Liver (tissue), 9 donors: ENCODE results near the gene MMP25. TPM values are rescaled to one million over a fixed set of nuclear protein-coding genes. Genes with fewer than 3 reads are reported as not detected.

Experiments used
- DNase-seq: peaks from one replicate; pipeline ENCODE4 v3.0.0-alpha.2; 2017; ENCODE audit warnings: low spot score
- H3K27ac ChIP-seq, 2 donors: one replicate each; pipeline ENCODE4 v1.7.0; 2013; ENCODE audit warnings: inconsistent platforms in 2 of 2, low read length in 2 of 2, control low read depth in 1 of 2, low read depth in 1 of 2, mild to moderate bottlenecking in 1 of 2
- H3K27me3 ChIP-seq, 4 donors: one replicate each; pipeline versions ENCODE4 v1.6.1 to v1.7.0; 2013; ENCODE audit warnings: low read length in 3 of 4, inconsistent platforms in 1 of 4, mild to moderate bottlenecking in 1 of 4, moderate library complexity in 1 of 4; ENCODE audit not compliant: control insufficient read depth in 4 of 4, insufficient read depth in 4 of 4
- H3K36me3 ChIP-seq, 4 donors: one replicate each; pipeline versions ENCODE4 v1.6.1 to v1.7.0; 2013; ENCODE audit warnings: low read length in 3 of 4, mild to moderate bottlenecking in 3 of 4, low read depth in 1 of 4, moderate library complexity in 1 of 4; ENCODE audit not compliant: control insufficient read depth in 4 of 4, insufficient read depth in 3 of 4
- H3K4me1 ChIP-seq, 4 donors: one replicate each; pipeline versions ENCODE4 v1.6.1 to v1.7.0; 2013; ENCODE audit warnings: low read length in 3 of 4, mild to moderate bottlenecking in 3 of 4, moderate library complexity in 1 of 4; ENCODE audit not compliant: control insufficient read depth in 4 of 4, insufficient read depth in 4 of 4
- H3K4me3 ChIP-seq, 3 donors: one replicate each; pipeline versions ENCODE4 v1.6.1 to v1.7.0; 2013; ENCODE audit warnings: low read length in 3 of 3, control low read depth in 1 of 3, low read depth in 1 of 3, mild to moderate bottlenecking in 1 of 3
- H3K9ac ChIP-seq, 2 donors: one replicate each; pipeline ENCODE4 v1.7.0; 2013; ENCODE audit warnings: low read length in 2 of 2, mild to moderate bottlenecking in 2 of 2, moderate library complexity in 2 of 2, control low read depth in 1 of 2, low read depth in 1 of 2
- H3K9me3 ChIP-seq, 4 donors: one replicate each; pipeline versions ENCODE4 v1.6.1 to v1.7.0; 2013; ENCODE audit warnings: low read length in 3 of 4; ENCODE audit not compliant: control insufficient read depth in 4 of 4
- EGR1 ChIP-seq, 2 donors: IDR thresholded peaks; 2 replicates each; pipeline ENCODE4 v1.6.1; 2016 to 2018; ENCODE audit warnings: antibody characterized with exemption in 2 of 2, low read depth in 2 of 2
- FOXA1 ChIP-seq: IDR thresholded peaks from 2 replicates; pipeline ENCODE4 v1.6.1; 2016; ENCODE audit warnings: antibody characterized with exemption
- GABPA ChIP-seq, 2 donors: IDR thresholded peaks in 1 of 2; conservative IDR thresholded peaks in 1 of 2; 2 replicates each; pipeline ENCODE4 v1.6.1; 2016; ENCODE audit warnings: antibody characterized with exemption in 2 of 2, mild to moderate bottlenecking in 1 of 2, moderate library complexity in 1 of 2
- HNF4A ChIP-seq, 2 donors: conservative IDR thresholded peaks; 2 replicates each; pipeline ENCODE4 v1.6.1; 2016; ENCODE audit warnings: antibody characterized with exemption in 2 of 2, mild to moderate bottlenecking in 2 of 2
- HNF4G ChIP-seq: IDR thresholded peaks from 2 replicates; pipeline ENCODE4 v1.6.1; 2016; ENCODE audit warnings: antibody characterized with exemption
- JUND ChIP-seq, 2 donors: IDR thresholded peaks; 2 replicates each; pipeline ENCODE4 v1.6.1; 2016; ENCODE audit warnings: antibody characterized with exemption in 2 of 2
- NR2F2 ChIP-seq: IDR thresholded peaks from 2 replicates; pipeline ENCODE4 v1.6.1; 2016; ENCODE audit warnings: antibody characterized with exemption
- RAD21 ChIP-seq, 2 donors: IDR thresholded peaks; 2 replicates each; pipeline ENCODE4 v1.6.1; 2016; ENCODE audit warnings: antibody characterized with exemption in 2 of 2, mild to moderate bottlenecking in 2 of 2
- RXRA ChIP-seq, 2 donors: IDR thresholded peaks; 2 replicates each; pipeline ENCODE4 v1.6.1; 2017 to 2018; ENCODE audit warnings: antibody characterized with exemption in 2 of 2, mild to moderate bottlenecking in 1 of 2
- SP1 ChIP-seq: IDR thresholded peaks from 2 replicates; pipeline ENCODE4 v1.6.1; 2018; ENCODE audit warnings: antibody characterized with exemption, mild to moderate bottlenecking
- TAF1 ChIP-seq: conservative IDR thresholded peaks from 2 replicates; pipeline ENCODE4 v1.6.1; 2016; ENCODE audit warnings: antibody characterized with exemption, mild to moderate bottlenecking
- YY1 ChIP-seq: IDR thresholded peaks from 2 replicates; pipeline ENCODE4 v1.6.1; 2016; ENCODE audit warnings: antibody characterized with exemption, mild to moderate bottlenecking
- WGBS: extraction: QIAGEN DNeasy Blood & Tissue Kit; methylation state at CpG from one replicate; pipeline ENCODE4 v1.1.7; 2013; 5-methylcytosine and 5-hydroxymethylcytosine counted together
- polyA plus RNA-seq, 2 donors: library from polyadenylated mRNA; stranded (reverse) in 1 of 2; unstranded in 1 of 2; fragments of 200-250 nt in 1 of 2; fragments of >200 nt in 1 of 2; fragmentation: Nextera tagmentation in 1 of 2; extraction: Ambion mirVana in 1 of 2; gene quantifications; one replicate each; pipeline versions ENCODE4 v1.2.1 to v1.2.3, GENCODE V29; 2013 to 2015
- total RNA-seq, 2 donors: library from RNA; depleted of rRNA; stranded (reverse); fragments of >200 nt; gene quantifications; one replicate each; pipeline ENCODE4 v1.2.3, GENCODE V29; 2014
- TF ChIP-seq, protein P1 (sequence below): IDR thresholded peaks from 2 replicates; pipeline ENCODE4 v1.6.1; 2016; ENCODE audit warnings: antibody characterized with exemption, mild to moderate bottlenecking
- TF ChIP-seq, protein P2 (sequence below): IDR thresholded peaks from 2 replicates; pipeline ENCODE4 v1.6.1; 2016; ENCODE audit warnings: antibody characterized with exemption
- TF ChIP-seq, protein P3 (sequence below): IDR thresholded peaks from 2 replicates; pipeline ENCODE4 v1.6.1; 2016; ENCODE audit warnings: antibody characterized with exemption
- TF ChIP-seq, protein P4 (sequence below): IDR thresholded peaks from 2 replicates; pipeline ENCODE4 v1.6.1; 2016; ENCODE audit warnings: antibody characterized with exemption
- donor health status: healthy.
- donor health status: healthy.
- donor health status: healthy.
- donor health status: healthy.
- donor health status: healthy.

MMP25 gene
- total and polyA plus RNA-seq, 4 donors = 0.47 to 2.7 (median 0.96) TPM

DNA sequence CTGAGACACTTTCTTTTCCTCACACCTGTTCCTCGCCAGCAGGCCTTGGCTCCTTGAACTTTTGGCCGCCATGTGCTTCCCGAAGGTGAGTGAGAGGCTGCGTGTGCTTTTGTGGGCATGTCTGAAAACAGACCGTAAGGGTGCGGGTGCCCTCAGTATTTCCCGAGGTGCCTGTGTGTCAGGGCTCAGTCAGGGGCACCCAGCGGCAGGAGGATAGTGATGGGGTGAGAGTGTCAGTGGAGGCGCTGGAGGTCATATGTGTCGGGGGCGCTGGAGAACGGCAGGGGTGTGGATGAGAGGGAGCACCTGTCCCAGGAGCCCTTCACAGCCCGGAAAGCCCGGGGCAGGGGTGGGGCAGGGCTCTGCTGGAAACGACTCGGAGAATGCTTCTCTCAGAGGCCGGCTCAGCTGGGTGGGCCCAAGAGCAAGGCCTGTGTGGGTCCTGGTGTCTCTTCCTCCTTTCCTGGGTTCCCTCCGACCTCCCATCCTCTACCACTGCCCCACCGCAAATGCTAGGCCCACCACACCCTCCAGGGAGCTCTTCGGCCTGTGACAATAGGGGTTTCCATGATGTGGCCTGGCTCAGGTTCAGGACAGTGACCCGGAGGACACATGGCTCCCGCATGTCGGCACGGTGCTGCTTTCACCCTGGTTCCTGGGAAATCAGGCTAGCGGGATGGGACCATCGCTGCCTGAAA is 19.5 kb downstream of the MMP25 start:
- DNase-seq = no peak
- TF ChIP-seq, protein P1, sequence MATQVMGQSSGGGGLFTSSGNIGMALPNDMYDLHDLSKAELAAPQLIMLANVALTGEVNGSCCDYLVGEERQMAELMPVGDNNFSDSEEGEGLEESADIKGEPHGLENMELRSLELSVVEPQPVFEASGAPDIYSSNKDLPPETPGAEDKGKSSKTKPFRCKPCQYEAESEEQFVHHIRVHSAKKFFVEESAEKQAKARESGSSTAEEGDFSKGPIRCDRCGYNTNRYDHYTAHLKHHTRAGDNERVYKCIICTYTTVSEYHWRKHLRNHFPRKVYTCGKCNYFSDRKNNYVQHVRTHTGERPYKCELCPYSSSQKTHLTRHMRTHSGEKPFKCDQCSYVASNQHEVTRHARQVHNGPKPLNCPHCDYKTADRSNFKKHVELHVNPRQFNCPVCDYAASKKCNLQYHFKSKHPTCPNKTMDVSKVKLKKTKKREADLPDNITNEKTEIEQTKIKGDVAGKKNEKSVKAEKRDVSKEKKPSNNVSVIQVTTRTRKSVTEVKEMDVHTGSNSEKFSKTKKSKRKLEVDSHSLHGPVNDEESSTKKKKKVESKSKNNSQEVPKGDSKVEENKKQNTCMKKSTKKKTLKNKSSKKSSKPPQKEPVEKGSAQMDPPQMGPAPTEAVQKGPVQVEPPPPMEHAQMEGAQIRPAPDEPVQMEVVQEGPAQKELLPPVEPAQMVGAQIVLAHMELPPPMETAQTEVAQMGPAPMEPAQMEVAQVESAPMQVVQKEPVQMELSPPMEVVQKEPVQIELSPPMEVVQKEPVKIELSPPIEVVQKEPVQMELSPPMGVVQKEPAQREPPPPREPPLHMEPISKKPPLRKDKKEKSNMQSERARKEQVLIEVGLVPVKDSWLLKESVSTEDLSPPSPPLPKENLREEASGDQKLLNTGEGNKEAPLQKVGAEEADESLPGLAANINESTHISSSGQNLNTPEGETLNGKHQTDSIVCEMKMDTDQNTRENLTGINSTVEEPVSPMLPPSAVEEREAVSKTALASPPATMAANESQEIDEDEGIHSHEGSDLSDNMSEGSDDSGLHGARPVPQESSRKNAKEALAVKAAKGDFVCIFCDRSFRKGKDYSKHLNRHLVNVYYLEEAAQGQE = no peak
- TF ChIP-seq GABPA (IDR thresholded peaks at IDR 0.05 in 1 of 2, conservative IDR thresholded peaks at IDR 0.05 in 1 of 2) = no peak
- TF ChIP-seq, protein P2, sequence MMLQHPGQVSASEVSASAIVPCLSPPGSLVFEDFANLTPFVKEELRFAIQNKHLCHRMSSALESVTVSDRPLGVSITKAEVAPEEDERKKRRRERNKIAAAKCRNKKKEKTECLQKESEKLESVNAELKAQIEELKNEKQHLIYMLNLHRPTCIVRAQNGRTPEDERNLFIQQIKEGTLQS = no peak
- no peak for TF ChIP-seq FOXA1
- TF ChIP-seq, protein P3, sequence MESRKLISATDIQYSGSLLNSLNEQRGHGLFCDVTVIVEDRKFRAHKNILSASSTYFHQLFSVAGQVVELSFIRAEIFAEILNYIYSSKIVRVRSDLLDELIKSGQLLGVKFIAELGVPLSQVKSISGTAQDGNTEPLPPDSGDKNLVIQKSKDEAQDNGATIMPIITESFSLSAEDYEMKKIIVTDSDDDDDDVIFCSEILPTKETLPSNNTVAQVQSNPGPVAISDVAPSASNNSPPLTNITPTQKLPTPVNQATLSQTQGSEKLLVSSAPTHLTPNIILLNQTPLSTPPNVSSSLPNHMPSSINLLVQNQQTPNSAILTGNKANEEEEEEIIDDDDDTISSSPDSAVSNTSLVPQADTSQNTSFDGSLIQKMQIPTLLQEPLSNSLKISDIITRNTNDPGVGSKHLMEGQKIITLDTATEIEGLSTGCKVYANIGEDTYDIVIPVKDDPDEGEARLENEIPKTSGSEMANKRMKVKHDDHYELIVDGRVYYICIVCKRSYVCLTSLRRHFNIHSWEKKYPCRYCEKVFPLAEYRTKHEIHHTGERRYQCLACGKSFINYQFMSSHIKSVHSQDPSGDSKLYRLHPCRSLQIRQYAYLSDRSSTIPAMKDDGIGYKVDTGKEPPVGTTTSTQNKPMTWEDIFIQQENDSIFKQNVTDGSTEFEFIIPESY = no peak
- no peak for TF ChIP-seq RAD21 (IDR thresholded peaks at IDR 0.05)
- TF ChIP-seq JUND (IDR thresholded peaks at IDR 0.05) = no peak
- TF ChIP-seq RXRA (IDR thresholded peaks at IDR 0.05) = peak; percentile 33 to 56
- peak; percentile 18 for TF ChIP-seq TAF1
- TF ChIP-seq SP1 = no peak
- TF ChIP-seq, protein P4, sequence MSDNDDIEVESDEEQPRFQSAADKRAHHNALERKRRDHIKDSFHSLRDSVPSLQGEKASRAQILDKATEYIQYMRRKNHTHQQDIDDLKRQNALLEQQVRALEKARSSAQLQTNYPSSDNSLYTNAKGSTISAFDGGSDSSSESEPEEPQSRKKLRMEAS = no peak
- no peak for TF ChIP-seq NR2F2
- TF ChIP-seq HNF4A (conservative IDR thresholded peaks at IDR 0.05) = peak in 1 of 2 donors; percentile 23
- peak overlapping the region; percentile 82 to 88 for H3K27ac ChIP-seq
- H3K4me1 ChIP-seq = peaks cover 0 to 9% (median 5%) of the 10 kb centered on the region in 4 donors
- peak overlapping the region; percentile 84 to 97 for H3K9ac ChIP-seq
- no peaks in the 10 kb centered on the region for H3K9me3 ChIP-seq
- WGBS = 48% methylated on average over 26 of the region's 26 CpGs
- H3K36me3 ChIP-seq = peaks cover 0 to 9% (median 3%) of the 10 kb centered on the region in 4 donors
- H3K27me3 ChIP-seq = no peaks in the 10 kb centered on the region
- H3K4me3 ChIP-seq = peak overlapping the region; percentile 51 to 89 (median 84)

DNA sequence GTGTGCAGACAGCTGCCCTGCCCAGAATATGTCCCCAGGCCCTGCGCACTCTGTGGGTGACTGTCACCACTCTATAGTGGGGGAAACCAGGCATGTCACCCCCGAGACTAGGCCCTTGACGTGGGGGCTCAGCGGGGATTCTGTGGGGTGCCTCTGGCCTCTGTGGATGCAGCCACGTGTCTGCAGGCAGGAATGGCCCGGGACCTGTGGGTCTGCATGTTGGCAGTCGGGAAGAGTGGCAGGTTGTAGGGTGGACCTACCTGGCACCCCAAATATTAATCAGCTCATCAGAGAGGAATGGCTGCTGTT is 20.0 kb downstream of the MMP25 start:
- Histone ChIP-seq H3K9ac (peak overlapping the region; percentile 30 to 84), H3K27ac (peak overlapping the region; percentile 82 to 88), H3K4me1 (peaks cover 0 to 9% (median 5%) of the 10 kb centered on the region in 4 donors), H3K36me3 (peaks cover 0 to 9% (median 3%) of the 10 kb centered on the region in 4 donors), H3K27me3 (no peaks in the 10 kb centered on the region), H3K9me3 (no peaks in the 10 kb centered on the region), H3K4me3 (peak overlapping the region; percentile 51 to 89 (median 84))
- no peak for TF ChIP-seq HNF4A (conservative IDR thresholded peaks at IDR 0.05)
- no peak for TF ChIP-seq EGR1 (IDR thresholded peaks at IDR 0.05; ENCODE audit: low read depth in 2 of 2)
- TF ChIP-seq, protein P3 = no peak
- no peak for TF ChIP-seq GABPA (IDR thresholded peaks at IDR 0.05 in 1 of 2, conservative IDR thresholded peaks at IDR 0.05 in 1 of 2)
- TF ChIP-seq HNF4G = no peak
- TF ChIP-seq NR2F2 = no peak
- no peak for TF ChIP-seq YY1
- TF ChIP-seq, protein P2 = no peak
- 87% methylated on average over 7 of the region's 7 CpGs for WGBS
- DNase-seq = no peak
